Thyroid gland (tissue), 4 donors: ENCODE data around the gene EPDR1.

Experiments used
- POLR2A ChIP-seq, 2 donors: fragments of 450-650 bp; IDR thresholded peaks; one replicate each; pipeline ENCODE4 v1.6.1; 2017; ENCODE audit warnings: antibody characterized with exemption in 2 of 2, mild to moderate bottlenecking in 2 of 2, moderate library complexity in 1 of 2
- TF ChIP-seq, protein P1 (sequence below), 6 experiments: fragments of 200-600 bp in 3 of 6; fragments of 450-650 bp in 3 of 6; sonication (generic) in 3 of 6; IDR thresholded peaks; one replicate each; pipeline ENCODE4 v1.5.1; 2016 to 2019; ENCODE audit warnings: antibody characterized with exemption in 6 of 6, mild to moderate bottlenecking in 2 of 6, inconsistent platforms in 1 of 6, moderate library complexity in 1 of 6

GRCh38 chr7:37986908-37987330 is 66.5 kb downstream of the EPDR1 start:
- TF ChIP-seq, protein P1, sequence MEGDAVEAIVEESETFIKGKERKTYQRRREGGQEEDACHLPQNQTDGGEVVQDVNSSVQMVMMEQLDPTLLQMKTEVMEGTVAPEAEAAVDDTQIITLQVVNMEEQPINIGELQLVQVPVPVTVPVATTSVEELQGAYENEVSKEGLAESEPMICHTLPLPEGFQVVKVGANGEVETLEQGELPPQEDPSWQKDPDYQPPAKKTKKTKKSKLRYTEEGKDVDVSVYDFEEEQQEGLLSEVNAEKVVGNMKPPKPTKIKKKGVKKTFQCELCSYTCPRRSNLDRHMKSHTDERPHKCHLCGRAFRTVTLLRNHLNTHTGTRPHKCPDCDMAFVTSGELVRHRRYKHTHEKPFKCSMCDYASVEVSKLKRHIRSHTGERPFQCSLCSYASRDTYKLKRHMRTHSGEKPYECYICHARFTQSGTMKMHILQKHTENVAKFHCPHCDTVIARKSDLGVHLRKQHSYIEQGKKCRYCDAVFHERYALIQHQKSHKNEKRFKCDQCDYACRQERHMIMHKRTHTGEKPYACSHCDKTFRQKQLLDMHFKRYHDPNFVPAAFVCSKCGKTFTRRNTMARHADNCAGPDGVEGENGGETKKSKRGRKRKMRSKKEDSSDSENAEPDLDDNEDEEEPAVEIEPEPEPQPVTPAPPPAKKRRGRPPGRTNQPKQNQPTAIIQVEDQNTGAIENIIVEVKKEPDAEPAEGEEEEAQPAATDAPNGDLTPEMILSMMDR (IDR thresholded peaks at IDR 0.05): no peak
- no peak for TF ChIP-seq POLR2A (IDR thresholded peaks at IDR 0.05)
